GM21786 (cell line): ENCODE data around the gene KLHL30.

Experiments
- ATAC-seq: cut with Tn5 transposase; IDR thresholded peaks from one replicate; pipeline ENCODE4 v1.9.1; 2021; ENCODE audit not compliant: unreplicated experiment

Gene KLHL30

DNA sequence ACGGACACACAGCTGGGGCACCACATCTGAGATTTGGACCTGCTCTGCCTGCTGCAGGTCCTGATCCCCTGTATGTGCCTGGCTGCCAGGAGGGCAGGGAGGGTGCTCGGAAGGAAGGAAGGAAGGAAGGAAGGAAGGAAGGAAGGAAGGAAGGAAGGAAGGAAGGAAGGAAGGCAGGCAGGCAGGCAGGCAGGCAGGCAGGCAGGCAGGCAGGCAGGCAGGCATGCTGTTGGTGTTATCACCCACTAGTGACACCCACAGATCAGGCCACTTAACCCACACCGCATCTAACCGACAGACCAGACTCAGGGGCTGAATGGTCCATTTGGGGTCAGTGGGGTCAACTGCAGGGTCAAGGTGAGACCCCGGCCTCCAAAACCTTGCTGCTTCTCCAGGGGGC lies 5.8 kb downstream of the KLHL30 start:
- no peak for ATAC-seq

DNA sequence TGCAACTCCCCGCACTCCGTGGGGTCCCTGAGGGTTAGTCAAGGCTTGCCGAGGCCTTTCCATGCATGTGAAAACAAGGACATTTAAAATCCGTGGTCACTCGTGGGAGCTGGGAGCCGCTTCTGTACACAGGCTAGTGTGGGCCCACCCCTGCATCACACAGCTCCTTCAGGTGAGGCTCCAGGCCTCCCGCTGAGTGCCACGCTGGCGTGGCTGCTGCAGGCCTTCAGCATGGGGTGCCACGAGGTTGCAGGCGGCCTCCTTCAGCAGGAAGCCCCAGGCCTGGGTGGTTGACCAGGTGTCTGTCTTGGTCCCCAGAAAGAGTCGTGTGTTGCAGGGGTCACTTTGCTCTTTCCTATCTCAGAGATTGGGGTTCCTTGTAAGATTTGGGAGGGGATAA lies 6.6 kb downstream of the KLHL30 start:
- ATAC-seq, result no peak

DNA sequence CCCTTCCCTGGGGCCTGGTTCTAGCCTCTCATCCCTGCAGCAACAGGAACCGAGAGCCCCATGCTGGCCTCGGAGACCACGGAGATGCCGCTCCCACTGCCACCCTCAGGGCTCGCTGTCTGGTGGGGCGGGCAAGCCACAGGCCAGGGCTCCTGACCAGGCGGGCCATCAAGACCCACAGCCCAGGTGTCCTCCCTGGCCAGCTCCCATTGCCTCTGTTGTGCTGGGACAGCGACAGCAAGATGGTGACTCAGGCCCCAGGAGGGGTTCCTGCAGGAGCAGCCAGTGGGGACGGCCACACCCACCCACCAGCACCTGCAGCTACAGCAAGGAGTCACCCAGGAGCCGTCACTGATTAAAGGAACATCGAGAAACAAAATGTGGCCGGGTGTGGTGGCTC lies 7.4 kb downstream of the KLHL30 start:
- no peak for ATAC-seq

DNA sequence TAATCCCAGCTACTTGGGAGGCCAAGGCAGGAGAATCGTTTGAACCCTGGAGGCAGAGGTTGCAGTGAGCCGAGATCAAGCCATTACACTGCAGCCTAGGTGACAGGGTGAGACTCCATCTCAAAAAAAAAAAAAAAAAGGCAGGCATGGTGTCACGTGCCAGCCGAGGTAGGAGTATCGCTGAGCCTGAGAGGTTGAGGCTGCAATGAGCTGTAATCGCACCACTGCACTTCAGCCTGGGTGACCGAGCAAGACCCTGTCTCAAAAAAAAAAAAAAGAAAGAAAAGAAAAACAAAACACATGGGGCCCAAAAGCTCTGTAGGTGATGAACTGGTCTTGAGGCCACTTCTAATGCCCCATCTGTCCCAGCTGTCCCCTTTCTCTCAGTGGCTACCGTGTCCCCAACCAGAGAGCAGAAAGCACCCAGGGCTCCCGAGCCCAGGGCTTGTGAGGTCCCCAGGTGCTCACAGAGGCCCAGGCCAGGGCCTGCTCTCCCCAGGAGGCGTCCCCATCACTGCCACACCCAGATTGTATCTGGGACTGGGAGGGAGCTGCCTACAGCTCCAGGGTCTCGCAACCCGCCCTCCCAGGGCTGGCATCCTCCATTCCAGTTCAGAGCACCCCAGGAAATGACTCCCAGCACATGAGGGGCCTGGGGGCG lies 8.5 kb downstream of the KLHL30 start:
- ATAC-seq, result no peak

DNA sequence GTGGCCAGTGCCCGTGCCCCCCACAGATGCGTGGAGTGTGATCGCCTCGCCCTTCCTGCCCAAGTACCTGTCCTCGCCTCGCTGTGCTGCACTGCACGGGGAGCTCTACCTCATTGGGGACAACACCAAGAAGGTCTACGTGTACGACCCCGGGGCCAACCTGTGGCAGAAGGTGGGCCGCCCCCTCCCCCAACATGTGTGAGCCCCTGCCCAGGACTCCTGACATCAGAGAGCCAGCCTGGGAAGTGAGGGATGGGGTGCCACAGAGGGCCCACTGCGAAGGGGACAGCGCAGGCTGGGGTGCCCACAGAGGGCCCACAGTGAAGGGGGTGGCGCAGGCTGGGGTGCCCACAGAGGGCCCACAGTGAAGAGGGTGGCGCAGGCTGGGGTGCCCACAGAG lies 10.5 kb downstream of the KLHL30 start:
- no peak for ATAC-seq

DNA sequence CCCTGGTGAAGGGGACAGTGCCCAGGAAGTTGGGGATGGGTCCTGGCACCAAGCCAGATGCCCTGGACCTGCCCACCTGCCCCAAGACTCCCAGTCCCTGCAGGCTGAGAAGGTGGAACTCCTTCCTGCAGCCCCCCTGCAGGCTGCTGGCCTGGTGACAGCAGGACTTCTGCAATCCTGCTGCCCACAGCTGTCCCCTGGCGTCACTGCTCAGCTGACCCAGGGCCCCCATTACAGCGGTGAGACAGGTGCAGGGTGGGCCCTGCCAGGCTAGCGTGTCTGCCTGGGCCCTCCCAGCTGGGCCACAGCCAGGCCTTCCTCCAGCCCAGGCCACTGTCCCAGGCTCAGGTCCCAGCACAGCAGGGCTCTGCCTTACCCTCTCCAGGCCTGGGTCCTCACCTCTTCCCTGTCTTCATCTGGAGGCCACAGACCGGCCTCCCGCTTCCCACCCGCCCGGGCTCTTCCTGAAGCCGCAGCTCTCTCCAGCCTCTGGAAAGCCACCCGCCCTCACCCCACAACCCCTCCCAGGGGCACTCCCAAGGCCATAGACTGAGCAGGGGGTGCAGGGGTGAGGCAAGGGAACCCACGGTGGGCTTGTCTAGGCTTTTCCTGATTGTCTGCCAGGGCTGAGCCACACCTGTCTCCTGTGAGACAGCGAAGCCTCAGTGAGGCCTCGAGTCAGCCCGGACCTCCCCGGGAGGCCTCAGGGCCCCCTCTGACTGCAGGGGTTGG lies 11.5 kb downstream of the KLHL30 start:
- ATAC-seq, result no peak

DNA sequence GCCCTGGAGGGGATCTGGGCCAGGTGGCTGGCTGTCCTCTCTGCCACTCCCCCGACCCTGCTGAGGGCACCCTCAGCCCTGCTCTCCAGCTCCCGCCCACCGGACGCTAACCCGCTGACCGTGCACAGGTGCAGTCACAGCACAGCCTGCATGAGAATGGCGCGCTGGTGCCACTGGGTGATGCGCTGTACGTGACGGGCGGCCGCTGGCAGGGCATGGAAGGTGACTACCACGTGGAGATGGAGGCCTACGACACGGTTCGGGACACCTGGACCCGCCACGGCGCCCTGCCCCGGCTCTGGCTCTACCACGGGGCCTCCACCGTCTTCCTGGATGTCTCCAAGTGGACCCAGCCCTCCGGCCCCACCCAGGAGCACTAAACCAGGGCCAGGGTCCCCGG lies 12.2 kb downstream of the KLHL30 start:
- no peak for ATAC-seq

DNA sequence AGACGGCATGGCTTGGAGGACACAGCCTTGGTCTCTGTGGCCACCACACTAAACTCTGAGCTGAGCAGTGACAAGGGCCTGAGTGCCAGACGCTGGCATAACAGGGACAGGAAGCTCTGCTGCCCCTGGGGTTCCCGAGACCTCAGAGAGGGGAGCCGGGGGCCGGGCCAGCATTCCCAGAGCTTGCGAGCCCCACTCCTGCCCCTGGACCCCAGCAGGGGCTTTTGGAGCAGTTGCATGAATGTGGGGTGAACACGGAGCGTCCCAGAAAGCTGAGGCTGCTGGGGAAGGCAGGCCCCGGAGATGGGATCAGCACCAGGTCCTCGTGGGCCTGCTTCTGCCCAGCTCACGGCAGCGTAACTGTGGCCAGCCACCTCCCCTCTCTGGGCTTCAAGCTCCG lies 12.7 kb downstream of the KLHL30 start:
- no peak for ATAC-seq

DNA sequence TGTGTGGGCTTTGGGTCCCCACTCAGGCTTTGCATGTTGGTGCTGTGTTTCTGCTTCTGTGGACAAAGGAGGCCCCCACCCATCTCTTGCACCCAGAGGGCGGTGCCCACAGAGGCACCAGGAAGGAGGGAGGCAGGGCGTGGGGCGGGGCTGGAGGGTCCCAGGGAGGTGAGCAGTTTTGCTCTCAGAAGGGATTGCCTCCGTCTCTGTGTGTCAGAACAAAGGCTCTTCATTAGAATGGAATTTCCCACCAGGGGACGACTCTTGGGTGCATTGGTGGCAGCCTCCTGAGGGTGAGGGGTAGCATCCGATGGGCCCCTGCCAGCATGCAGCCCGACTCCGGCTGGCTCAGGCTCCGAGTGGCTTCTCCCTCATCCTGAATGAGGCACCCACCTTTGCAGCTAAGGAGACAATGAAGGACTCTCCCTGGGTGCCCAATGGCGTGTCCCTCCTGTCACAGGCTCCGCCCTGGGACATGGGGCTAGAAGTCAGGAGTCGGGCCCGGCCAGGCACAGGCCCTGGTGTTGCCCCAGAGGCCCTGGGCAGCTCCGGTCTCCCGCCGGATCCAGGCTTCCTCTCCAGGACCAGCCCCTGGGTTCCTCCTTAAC lies 13.3 kb downstream of the KLHL30 start:
- no peak for ATAC-seq

DNA sequence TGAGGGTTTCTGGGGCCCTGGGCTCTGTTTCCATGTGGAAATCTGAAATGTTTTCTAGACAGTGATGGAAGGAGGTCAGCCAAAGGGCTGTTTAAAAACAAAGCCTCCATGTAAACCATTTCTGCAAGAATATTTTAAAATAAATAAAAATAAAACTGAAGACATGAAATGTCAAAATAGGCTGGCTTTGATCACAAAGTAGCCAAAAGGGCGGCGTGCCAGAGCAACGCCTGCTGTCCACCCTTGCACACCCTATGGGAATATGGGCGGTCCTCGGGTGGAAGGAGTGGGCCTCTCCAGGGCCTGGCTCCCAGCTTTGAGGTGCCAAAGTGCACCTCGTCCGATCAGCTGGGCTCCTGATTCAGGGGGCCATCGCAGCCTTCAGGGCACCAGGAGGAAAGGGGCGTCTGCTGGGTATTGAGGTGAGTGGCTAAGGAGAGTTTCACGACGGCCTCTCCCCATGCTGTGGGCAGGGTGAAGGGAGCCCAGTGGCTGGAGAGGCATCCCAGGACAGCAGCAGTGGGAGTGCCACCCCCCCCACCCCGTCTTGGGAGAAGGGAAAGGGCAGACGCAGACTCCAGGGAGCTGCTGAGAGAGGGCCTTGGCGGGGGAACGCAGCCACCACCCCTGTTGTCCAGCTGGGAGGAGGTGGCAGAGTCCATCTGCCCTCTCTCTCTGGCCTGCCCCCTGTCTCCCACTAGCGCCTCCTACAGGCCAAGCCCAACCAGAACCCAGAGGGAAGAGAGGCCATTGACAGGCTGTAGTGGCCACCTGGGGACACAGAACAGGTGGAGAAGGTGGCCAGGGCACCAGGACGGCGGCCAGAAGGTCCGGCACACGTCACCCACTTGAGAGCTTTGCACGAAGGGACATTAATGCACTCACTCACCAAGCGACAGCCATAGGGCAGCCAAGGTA lies 14.6 kb downstream of the KLHL30 start:
- ATAC-seq, result no peak

DNA sequence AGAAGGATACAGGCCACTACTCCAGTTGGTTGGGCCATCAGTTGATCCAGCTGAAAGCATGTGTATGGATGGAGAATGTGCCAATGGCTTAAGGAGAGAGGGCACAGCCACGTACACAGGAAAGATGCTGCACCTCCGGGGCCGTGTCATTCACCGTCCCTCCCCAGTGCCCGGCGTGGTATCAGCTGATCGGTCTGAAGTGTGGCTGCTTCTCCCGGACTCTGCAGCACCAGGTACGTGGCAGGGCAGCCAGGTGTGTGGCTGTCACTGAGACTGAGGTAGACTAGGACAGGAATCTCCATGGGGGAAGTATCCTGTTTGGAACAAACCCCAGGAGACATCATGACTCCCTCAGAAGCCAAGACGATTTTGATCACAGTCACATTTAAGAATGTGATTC lies 16.1 kb downstream of the KLHL30 start:
- ATAC-seq, result no peak

DNA sequence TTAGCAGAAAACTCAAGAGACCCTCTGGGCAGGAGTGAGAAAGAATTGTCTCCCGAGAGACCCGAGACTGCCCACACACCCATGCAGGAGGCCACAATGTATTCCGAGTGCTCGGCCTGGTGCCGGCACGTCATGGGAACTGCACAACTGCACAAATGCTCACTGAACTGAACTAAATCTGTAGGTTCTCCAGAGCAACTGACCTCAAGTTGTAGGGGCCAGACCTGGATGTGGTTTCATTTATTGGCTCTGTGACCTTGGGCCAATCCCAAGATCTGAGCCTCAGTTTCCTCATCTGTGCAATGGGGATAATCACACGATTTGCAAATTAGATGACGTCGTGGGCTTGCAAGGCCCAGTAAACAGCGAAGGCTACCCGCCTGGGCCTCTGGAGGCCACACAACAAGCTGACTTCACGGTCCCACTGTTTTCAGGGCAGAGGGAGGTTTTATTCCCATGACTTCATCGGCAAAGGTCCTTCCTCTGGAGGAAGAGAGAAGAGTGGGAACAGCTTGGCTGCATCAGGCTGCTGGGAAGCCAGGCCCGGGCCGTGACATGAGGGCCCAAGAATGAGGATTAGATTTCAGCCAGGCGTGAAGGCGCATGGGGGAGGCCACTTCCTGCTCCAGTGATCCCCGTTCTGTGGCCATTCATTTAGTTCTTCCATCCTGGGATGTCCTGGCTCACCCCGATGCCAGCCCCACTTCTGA lies 16.7 kb downstream of the KLHL30 start:
- no peak for ATAC-seq

DNA sequence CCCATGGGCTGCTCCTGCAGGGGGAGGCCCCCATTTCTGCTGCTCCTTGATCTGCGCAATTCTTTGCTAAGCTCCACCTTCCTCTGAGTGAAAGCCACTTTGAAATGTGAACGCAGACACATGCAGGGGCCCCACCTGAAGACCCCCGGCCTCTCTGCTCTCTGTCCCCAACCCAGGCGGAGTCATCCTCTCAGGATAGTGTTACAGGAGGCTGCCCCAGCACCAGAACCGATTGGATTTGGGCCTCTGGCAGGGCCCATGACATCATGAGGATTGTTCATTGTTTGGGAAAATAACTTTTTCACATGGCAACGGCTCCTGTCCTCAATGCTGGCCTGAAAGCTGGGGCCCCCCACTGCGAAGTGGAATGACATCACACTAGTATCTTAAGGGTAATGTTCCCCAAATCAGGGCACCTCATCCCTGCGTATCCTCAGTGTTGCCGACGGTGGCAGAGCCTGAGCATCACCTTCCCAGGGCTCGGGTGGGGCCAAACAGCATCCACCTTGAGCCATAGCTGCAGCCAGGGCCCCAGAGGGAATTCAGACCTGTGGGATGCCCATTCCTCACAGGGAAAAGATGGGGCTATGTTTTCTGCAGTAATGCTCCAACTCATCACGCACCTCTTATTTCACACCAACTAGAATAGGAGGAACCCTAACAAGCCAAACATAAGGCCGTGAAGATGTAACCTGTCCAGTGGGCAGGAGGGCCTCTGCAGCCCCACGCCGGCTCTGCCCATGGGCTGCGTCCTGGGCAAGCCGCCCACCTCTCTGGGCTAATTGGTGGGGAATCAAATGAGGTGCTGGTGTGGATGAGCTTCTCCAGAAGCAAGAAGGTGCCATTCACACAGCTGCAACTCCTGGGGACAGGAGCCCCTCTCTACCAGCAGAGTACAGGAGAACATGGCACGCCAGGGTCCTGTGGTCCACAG lies 17.6 kb downstream of the KLHL30 start:
- no peak for ATAC-seq

DNA sequence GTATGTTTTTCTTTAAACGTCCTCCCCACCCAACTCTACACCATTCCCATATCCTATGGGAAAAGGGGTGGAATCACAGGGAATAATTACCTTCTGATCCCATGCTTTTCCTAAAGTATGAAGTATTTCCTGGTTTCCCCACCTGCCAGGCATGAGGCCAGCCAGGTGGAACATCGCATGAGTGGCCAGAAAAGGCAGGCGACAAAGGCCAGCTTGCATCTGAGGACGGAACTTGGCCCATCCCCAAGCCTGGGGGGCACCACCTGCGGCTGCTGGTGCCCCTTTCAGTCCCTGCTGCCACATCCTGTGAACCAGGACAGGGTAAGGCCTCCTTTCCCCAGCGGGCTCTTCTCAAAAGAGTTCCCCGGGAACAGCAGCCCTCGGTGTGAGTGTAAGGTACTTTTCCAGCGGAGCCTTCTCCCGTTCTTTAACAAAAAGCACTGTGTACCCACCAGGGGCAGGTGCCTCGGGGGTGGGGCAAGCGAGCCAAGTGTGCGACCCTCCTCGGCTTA lies 19.1 kb downstream of the KLHL30 start:
- ATAC-seq, result no peak

DNA sequence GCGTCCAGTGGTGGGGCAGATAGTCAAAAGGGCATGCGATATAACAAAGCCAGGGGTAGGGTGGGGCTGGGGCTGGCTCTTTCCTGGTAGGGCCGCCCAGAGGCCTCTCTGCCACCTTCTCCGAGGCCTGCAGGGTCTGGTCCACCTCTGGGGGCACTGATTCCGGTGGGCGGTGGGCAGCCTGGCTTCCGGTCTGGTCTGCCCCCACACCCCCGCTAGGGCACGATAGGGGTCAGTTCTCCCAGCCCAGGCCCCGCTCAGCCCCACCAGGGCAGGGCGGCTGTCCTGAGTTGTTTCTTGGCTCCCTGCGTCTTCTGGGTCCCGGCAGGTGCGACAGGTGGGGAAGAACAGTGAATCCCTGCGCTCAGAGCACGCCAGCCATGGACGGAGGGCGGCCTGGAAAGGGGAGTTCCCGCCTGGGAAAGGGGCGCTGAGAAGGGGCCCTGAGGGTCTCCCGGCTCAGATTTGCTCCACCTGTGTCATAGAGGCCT lies 19.6 kb downstream of the KLHL30 start:
- ATAC-seq, result no peak

DNA sequence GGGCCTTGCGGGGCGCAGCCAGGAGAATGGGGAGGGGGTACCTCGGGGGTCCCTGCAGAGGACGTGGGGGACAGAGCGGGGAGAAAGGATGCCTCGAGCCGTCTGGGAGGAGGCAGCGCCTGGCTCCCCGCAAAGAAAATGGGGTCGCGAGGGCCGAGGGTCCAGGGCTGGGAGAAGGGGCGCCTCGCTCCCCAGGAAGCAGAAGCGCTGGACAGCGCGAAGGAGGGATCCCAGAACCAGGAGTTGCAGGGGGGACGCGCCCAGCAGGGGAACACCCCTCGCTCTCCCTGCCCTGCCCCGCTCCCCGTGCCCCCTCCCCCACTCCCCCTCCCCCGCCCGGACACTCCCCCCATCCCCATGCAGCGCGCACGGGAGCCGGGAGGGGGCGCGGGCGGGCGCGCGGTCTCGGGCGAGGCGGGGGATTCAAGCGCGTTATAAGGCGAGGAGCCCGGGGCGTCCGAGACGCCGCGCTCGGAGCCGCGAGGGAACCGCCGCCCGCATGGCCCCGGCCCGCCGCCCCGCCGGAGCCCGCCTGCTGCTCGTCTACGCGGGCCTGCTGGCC lies 20.1 kb downstream of the KLHL30 start, which contains the start of gene ERFE:
Gene ERFE, plus strand, starts transcription at position 462 of the 562 bp plus-strand sequence. Its CDS starts 38 bp downstream, at position 500.
- ATAC-seq, result no peak

DNA sequence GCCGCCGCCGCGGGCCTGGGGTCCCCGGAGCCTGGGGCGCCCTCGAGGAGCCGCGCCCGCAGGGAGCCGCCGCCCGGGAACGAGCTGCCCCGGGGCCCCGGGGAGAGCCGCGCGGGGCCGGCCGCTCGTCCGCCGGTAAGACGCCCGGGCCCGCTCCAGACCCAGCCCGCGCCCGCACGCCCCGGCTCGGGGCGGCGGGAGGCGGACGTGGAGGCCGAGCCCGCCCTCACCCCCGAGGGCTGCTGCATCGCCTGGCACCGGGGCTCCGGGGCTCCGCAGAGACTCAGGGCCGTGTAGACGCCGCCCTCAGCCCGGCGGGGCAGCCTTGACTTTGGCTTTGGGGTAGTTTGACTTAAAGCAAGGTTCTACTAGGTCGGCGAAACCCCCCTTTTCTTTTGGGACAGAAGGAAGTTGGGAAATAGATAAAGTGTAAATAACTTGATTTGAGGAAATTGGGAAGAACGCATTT lies 20.6 kb downstream of the KLHL30 start:
- ATAC-seq, result no peak

DNA sequence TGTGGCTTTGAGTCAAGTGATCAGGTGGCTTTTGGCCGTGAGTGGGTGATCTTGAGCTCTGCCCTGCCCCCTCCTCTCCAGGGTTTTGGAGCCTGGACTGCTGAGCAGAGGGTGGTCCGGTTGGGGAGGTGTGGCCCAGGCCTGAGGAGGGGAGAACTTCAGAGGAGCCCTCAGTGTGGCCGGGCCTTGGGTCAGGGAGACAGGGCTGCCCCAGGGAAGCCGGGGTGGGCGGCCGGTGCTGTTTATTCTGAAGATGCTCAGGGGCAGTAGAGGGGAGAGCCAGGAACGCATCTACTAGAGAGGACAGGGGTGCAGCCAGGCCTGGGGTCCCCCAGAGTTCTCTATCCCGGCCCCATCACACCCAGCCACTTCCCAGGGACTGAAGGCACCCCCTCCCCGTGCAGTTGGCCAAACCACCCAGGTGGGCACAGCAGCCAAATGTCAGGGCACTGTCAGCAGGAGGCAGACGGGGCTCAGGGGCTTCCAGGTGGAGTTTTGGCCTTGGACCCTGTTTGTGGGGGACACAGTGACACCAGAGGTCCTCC lies 21.3 kb downstream of the KLHL30 start:
- ATAC-seq, result no peak
